GM19372 (cell line): Measurements from ENCODE around the gene PARD3B.

ENCODE experiments used
- ATAC-seq: cut with Tn5 transposase; IDR thresholded peaks from one replicate; pipeline ENCODE4 v1.9.1; 2021; ENCODE audit warnings: mild to moderate bottlenecking, low read depth, moderate library complexity; ENCODE audit not compliant: unreplicated experiment

Gene PARD3B

DNA sequence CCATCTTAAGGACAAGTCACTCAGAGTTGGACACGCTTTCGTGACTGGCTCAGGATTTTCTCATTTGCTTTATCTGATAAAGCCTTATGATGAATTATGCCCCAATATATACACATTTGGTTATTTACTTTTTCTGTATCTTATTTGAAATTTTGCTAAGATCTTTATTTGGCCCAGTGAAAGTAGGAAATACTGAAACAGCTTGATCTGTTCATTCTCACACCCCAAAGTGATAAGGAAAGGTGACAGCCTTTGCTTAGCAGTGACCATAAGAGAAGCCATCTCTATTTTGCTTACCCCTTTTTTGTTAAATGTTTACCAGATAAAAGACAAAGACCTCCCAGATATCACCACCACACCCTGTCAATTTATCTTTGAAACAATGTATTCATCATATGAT, 428.3 kb downstream of the PARD3B start:
- ATAC-seq: no peak

DNA sequence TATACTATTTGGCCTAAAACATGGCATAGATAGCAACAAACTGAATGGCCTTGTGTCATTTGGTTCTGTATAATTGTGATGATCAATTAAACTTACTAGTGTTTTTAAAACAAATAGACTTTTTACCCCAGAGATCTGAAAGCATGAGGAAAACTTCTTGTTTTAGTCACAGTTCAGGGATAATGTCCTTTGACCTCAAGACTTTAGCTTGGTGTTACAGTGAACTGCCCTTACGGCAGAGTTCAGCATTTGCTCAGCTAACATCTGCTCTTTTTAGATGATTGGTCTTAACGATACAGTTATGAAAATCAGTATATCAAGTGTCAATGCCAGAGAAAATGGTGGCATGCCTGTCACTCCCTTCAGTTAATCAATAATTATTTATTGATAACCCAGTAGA, 429.2 kb downstream of the PARD3B start:
- ATAC-seq: no peak

DNA sequence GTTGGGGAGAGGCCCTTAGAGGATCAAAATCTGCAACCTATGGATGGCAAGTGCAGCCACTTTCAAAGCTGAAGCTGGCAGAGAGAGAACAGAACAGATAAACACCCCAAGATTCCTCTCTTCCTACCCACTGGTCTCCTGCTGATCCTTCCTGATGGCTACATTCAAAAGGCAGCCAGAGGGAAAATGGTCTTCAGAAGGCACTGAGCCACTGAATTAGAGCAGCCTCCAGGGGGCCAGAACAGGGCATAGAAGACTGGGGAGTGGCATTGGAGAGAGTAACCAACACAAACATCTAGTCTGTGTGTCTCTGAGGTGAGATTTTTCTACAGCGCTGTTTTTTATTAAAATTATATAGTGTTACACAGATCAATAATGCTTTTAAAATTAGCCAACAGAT, 432.6 kb downstream of the PARD3B start:
- no peak for ATAC-seq

- ATAC-seq: no peak
These were observed 437.0 kb downstream of the PARD3B start for GRCh38 chr2:204982303-204982702.

GRCh38 chr2:204984518-204984917, 439.2 kb downstream of the PARD3B start:
- ATAC-seq: no peak

GRCh38 chr2:204986641-204987040, 441.4 kb downstream of the PARD3B start:
- ATAC-seq: no peak

- ATAC-seq: no peak
These were observed 443.6 kb downstream of the PARD3B start for GRCh38 chr2:204988836-204989235.

DNA sequence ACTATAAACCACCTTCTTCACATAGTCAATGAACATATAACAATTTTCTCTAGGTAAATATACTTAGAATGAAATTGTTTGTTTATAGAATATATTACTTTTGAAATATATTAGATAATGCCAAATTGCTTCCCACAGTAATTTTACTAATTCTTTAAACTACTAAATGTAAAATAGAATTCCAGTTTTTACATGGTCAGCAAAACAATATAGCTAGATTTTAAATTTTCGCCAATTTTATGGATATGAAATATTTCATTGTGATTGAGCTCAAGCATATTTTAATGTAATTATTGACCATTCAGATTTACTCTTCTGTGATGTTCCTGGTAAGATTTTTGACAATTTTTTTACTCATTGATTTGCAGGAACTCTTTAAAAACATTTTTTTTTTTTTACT, 444.6 kb downstream of the PARD3B start:
- ATAC-seq: no peak

- no peak for ATAC-seq
These were observed 456.2 kb downstream of the PARD3B start for GRCh38 chr2:205001300-205001966.

DNA sequence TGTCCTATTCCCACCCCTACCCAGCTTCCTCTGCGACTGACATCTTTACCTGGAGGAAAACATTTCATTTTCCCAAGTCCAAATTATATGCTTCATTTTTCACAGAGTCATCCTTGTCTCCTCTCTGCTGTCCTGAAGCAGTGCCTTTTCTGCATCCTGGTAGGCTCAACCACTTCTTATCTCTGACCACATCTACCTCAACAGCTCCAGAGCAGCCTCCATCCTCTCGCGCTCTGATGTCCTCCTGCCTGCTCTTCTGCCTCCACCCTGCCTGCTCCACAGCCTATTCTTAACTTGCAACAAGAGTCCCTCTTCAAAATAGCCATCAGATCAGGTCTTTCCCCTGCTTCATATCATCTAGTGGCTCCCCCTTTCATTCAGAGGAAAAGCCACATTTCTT, 457.1 kb downstream of the PARD3B start:
- no peak for ATAC-seq

DNA sequence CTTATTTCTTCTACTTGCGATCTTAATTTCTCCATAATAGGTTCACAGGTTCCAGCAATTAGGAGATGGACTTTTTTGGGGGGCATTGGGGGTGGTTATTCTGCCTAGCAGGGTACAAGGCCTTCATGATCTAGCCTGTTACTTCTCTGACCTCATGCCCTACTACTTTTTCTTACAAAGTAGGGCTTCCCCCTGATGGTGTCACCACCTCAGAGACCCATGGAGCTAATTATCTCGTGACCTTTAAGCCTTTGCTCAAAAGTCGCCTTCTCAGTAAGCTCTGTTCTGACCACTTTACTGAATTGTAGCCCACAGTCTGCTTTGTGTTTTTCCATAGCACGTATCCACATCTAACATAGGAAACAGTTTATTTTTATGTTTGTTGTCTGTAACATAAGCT, 458.0 kb downstream of the PARD3B start:
- no peak for ATAC-seq

DNA sequence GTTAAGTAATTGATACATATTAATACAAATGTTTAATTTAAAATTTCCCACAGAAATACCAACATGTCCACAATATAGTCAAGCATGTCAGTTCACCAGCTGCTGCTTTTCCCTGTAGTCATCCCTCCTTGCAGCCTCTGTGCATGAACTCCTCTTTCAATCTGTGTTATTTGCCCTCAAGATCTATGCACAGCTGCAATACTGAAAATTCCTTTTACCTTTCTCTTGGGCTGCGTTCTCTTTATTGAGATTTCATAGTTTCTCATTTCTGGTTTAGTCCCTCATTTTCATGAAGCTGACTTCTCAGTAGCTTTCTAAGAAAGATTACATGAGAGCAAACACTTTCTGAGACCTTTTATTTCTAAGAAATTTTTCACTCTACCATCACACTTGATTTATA, 464.9 kb downstream of the PARD3B start:
- ATAC-seq: no peak

GRCh38 chr2:205011031-205011430, 465.8 kb downstream of the PARD3B start:
- ATAC-seq: no peak

- ATAC-seq: no peak
These were observed 467.7 kb downstream of the PARD3B start for GRCh38 chr2:205012961-205013360.

GRCh38 chr2:205013586-205013985, 468.3 kb downstream of the PARD3B start:
- no peak for ATAC-seq

- ATAC-seq: no peak
These were observed 468.9 kb downstream of the PARD3B start for GRCh38 chr2:205014201-205014600.

DNA sequence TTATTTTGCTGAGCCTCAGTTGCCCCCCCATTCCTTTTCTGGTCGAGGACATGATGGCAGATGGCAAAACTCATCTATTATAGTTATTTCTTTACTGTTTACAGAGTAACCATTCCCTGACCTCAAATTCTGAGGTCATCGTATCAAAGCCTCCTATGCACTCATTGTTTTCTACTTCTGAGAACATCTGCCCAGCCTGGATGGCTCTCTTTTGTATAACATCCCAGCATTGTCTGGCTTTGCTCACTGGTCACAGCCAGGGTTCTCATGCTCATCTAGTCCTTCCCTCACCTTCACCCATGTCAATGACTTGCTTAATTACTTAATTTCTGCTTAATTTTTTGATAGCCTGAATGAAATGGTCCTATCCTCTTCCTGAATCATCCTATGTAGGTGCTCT, 472.1 kb downstream of the PARD3B start:
- ATAC-seq: no peak

DNA sequence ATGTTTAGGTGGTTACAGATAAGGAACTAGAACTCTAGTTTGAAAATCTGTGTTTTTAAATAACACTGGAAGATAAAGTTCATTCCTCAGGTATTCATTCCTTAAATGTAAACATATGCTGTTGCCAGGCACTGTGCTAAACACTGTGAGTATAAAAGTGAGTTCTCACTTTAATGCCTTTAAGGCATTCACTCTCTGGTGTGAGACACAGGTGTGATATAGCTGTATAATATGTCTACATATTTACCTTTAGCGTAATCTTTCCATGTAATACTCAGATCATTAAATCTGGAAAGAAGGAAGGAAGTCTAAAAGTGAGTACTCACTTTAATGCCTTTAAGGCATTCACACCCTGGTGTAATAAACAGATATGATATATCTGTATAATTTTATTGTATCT, 472.6 kb downstream of the PARD3B start:
- ATAC-seq: no peak

DNA sequence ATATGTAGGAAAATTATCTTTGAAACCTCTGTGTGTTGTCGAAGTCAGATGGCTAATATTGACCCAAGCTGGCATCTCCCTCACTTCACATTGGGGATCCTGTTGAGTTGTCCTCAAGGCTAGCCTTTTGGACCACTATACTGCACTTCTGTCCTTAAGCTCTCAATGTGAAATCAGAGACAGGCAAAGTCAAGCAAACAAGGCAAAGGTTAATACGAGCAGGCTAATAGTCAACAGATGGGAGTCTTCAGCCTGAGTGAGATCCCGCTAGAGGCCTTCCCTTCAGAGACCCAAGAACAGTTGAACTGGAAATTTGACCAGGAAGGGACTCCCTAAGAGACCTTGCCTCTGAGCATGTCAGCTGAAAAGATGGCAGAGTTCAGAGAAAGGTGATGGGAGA, 475.4 kb downstream of the PARD3B start:
- no peak for ATAC-seq

GRCh38 chr2:205022841-205023240, 477.6 kb downstream of the PARD3B start:
- ATAC-seq: no peak

DNA sequence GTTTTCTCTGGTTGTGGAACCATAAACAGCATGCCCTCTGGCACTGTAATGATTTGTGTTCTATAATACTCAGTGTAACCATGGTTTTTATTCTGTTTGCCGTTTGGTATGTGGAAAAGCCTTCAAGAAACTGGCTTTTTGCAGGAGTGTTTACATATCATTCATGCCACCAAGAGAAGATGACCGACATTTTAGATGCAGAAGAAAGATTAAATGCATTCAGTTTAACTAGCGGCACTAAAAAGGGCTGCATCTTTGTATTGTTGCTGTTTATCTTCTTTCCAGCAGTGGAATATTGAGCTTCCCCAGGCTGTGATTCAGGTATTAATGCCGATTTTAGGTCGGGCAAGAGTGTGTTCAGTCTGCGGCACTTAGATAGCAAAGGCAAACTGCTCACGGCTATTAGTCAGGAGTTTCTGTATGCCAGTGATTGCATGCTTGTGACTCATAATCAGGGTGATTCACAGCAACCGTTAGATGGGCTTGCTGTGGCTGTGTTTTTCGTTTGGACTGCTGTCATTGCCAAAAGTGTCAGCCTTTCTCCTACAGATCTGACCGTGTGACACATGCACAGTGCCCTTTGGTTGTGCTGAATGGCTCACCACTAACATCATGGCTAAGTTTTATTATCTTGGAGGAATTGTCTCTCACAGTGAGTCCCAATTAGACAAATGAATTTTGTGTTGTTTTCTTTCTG, 479.7 kb downstream of the PARD3B start:
- no peak for ATAC-seq

DNA sequence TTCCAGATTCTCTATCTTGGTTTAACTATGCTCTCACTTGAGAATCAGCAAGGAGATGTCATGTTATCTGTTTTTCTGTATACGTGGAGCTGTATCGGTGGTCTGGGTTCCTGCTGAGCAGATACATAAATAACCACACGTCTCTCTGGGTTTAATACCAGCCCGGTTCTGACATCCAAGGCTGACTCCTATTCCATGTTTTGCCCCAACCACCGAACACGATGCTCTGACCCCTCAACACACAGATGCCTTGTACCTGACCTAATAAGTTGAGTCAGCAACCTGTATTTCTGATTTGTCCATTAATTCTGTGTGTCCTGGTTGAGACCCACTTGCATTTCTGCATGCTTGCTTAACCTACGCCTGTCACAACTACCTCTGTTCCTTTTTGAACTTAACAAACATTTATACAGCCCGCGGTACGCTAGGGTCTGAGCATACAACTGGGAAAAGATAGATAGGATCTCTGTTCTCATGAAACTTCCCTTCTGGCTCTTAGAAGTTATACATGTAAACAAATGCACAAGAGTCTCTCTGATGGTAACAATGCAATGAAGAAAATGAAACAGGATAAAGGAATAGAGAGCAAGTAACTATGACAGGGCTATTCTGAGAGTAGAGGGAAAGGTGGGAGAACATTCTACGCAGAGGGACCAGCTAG, 480.4 kb downstream of the PARD3B start:
- no peak for ATAC-seq
